Measurements from ENCODE around the gene RFLNA. TPM values are rescaled to one million over a fixed set of nuclear protein-coding genes. Genes with fewer than 3 reads are reported as not detected.

Gene RFLNA
- total and polyA plus RNA-seq, 2 of the 4 experiments (the other 2 are of a cell fraction), result not detected

DNA sequence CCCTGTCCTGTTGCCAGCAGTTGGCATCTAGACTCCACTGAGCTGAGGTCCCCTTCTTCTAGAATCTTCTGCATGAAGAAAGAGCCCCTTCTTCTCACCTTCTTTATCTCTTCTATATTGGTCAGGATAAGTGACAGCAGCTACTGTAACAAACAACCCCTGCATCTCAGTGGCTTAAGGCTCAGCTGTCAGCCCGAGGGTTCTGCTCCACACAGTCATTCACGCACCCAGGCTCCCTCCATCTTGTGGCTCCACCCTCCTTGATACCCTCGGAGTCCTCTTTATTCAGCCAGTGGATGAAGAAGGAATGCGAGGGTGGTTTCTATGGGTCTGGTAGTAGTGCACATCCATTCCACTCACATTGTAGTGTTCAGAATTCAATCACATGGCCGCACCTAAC, 10.5 kb upstream of the RFLNA start:
- H2AFZ ChIP-seq (replicated peaks; ENCODE audit: low read length, poor library complexity), result no peak overlapping the region
- no peak overlapping the region for H2BK15ac ChIP-seq (ENCODE audit: low read depth, low read length)
- H2BK5ac ChIP-seq (ENCODE audit: low read depth, low read length, poor library complexity, severe bottlenecking), result no peak overlapping the region
- no TSS peak for BruUV-seq (replicated peaks)
- H3K27me3 ChIP-seq (ENCODE audit: control insufficient read depth, insufficient read depth, low read length), result peaks cover 54% of the 10 kb centered on the region
- dilution Hi-C loops (cut with HindIII; ENCODE audit: low sequenced_read_pairs, unreplicated experiment), result no loop called here
- WGBS, 2 experiments (ENCODE audit: extremely low coverage in 2 of 2, insufficient read length in 1 of 2), result no CpG with 5 or more reads among the region's 5 CpGs
- no peaks in the 10 kb centered on the region for H3K36me3 ChIP-seq (ENCODE audit: control insufficient read depth, insufficient read depth, low read length)
- ChIA-PET POLR2A (ENCODE audit: unreplicated experiment) (no interaction called here), CTCF (no interaction called here)
- TF ChIP-seq RAD21 (IDR thresholded peaks at IDR 0.05; ENCODE audit: low read length), result no peak
- H4K5ac ChIP-seq (ENCODE audit: low read depth, low read length), result no peak overlapping the region
- no peaks in the 10 kb centered on the region for H3K79me1 ChIP-seq (ENCODE audit: low read depth in 1 of 2, low read length in 2 of 2)
- peaks cover 3% of the 10 kb centered on the region for H3K4me1 ChIP-seq (ENCODE audit: control insufficient read depth, insufficient read depth, low read length)
- no peak for DNase-seq
- H2BK20ac ChIP-seq (ENCODE audit: low read depth, low read length), result no peak overlapping the region
- in situ Hi-C loops (cut with MboI; ENCODE audit: low sequenced_read_pairs), result no loop called here
- no peak overlapping the region for H2BK120ac ChIP-seq (ENCODE audit: low read depth, low read length)
- no peak overlapping the region for H2AK5ac ChIP-seq (ENCODE audit: low read depth, low read length)
- H3K14ac ChIP-seq (replicated peaks; ENCODE audit: low read depth, low read length), result no peak overlapping the region
- H3K9me3 ChIP-seq (ENCODE audit: control insufficient read depth, insufficient read depth, low read length), result peaks cover 18% of the 10 kb centered on the region
- ATAC-seq (ENCODE audit: low read depth), result no peak
- H3K56ac ChIP-seq (ENCODE audit: extremely low read depth, insufficient read depth, low read length), result no peak overlapping the region
- H2AK9ac ChIP-seq (replicated peaks; ENCODE audit: low read depth, low read length, poor library complexity), result no peak overlapping the region
- no peak overlapping the region for H3K4me3 ChIP-seq (ENCODE audit: insufficient read depth, low read depth, low read length)
- no peaks in the 10 kb centered on the region for H4K20me1 ChIP-seq (ENCODE audit: insufficient read depth, low read length)
- H3K4ac ChIP-seq (ENCODE audit: low read depth, low read length), result no peak overlapping the region
- no peaks in the 10 kb centered on the region for H3K9me1 ChIP-seq (ENCODE audit: insufficient read depth, low read length)
- H3K27ac ChIP-seq (ENCODE audit: insufficient read depth, low read length), result no peak overlapping the region
- no peak overlapping the region for H4K8ac ChIP-seq (ENCODE audit: low read depth in 2 of 2, low read length in 2 of 2)
- intact Hi-C loops (cut with micrococcal nuclease), result no loop called here
- H3K9ac ChIP-seq (ENCODE audit: low read depth, low read length), result no peak overlapping the region
- no peak overlapping the region for H3K4me2 ChIP-seq (ENCODE audit: low read depth, low read length)
- no peak overlapping the region for H4K91ac ChIP-seq (ENCODE audit: insufficient read depth, low read depth, low read length)
- no peak overlapping the region for H3K23ac ChIP-seq (ENCODE audit: low read depth, low read length)
- H3K18ac ChIP-seq (ENCODE audit: low read depth, low read length), result no peak overlapping the region

Data from IMR-90 (cell line).